GM21619 (cell line): ENCODE results near the gene ARGLU1.
A peak's percentile ranks its signal among the peaks of the same experiment; 100 is the strongest.
"Not testable (repeated sequence)": the region's sequence is repeated elsewhere in the genome, so short reads cannot be mapped to it uniquely, and the experiment has no call there.

ENCODE experiments used
- ATAC-seq: cut with Tn5 transposase; IDR thresholded peaks from one replicate; pipeline ENCODE4 v1.9.1; 2021; ENCODE audit not compliant: unreplicated experiment

The ARGLU1 gene, protein sequence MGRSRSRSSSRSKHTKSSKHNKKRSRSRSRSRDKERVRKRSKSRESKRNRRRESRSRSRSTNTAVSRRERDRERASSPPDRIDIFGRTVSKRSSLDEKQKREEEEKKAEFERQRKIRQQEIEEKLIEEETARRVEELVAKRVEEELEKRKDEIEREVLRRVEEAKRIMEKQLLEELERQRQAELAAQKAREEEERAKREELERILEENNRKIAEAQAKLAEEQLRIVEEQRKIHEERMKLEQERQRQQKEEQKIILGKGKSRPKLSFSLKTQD

DNA sequence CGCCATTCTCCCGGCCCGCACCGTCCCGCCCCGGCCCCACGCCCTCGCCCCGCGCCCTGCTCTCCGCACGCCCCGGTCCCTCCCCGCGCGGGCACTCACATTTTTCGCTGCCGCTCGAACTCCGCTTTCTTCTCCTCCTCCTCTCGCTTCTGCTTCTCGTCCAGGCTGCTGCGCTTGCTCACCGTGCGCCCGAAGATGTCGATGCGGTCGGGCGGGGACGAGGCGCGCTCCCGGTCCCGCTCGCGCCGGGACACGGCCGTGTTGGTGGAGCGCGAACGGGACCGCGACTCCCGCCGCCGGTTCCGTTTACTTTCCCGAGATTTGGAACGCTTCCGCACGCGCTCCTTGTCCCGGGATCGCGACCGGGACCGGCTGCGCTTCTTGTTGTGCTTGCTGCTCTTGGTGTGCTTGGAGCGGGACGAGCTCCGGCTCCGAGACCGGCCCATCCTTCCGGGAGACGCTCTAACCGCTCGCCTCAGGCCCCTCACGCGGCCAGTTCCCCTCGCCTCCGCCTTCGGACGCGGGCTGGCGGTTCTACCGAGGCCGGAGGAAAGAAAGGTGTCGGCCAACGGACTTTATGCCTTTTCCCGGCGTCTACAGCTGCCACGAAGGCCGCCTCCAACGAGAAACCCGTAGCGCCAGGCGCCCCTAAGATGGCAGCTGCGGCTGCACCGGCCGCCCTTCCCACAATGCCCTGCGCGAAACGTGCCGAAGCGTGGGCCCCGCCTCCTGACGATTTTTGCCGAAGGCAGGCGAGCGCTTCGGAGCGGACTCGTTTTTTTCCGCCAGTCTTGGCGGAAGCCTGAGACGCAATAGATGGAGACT is at the start of gene ARGLU1:
Gene ARGLU1 (minus strand): TSS at position 664 of the 825 bp plus-strand sequence. CDS start 218 bp downstream, at position 446.
- peak; percentile 77 for ATAC-seq

DNA sequence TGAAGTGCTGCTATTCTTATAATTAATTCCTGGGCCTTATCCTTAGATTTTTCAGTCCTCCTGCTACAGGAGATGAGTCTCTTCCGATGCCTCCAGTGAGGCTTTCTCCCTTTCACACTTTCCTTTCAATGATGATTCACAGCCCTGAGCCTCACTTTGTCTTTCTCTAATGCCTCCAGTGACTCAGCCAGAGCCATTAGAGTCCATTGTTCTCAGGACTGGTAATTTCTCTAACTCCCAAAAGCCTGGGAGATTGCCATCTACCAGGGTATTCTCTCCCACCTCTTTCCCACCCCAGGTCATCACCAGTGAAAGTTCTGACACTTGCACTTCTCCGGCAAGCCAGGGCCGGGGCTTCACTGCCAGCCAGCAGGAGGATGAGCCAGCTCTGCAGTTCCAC is 49.6 kb upstream of the ARGLU1 start:
- no peak for ATAC-seq

DNA sequence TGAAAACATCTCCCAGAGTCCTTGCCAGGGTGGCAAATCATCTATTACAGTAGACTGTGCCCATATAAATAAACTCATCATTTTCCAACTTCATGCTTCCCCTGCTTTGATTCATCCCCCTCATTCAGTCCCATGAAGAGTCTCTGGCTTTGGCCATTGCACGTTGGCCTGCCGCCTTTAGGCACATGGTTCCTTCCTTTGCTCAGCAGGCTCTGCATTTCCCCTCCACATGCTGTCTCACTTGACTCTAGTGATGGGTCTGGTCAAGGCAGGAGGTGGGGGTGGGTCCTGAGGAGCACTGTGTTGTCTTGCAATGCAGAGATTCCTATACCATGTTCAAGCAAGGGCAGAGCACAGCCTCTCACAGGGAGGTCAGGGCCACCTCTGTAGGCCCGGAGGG is 48.8 kb upstream of the ARGLU1 start:
- no peak for ATAC-seq

DNA sequence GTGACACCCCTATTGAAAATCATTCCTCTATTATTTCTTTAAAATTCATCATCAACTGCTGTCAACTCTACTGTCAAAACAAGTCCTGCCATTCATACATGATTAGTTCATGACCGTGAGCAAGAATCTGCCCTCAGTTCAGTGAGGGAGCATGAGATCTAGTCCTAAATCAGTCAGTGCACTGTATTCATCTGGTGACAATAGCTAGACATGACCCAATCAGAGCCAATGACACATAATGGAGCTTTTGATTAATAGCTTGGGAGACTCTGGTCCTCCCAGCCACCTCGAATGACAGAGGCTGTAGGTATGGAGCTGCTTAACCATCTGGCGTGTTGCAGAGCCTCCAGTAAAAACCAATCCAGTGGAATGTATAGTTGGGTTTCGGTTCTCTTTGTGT is 46.9 kb upstream of the ARGLU1 start:
- no peak for ATAC-seq

DNA sequence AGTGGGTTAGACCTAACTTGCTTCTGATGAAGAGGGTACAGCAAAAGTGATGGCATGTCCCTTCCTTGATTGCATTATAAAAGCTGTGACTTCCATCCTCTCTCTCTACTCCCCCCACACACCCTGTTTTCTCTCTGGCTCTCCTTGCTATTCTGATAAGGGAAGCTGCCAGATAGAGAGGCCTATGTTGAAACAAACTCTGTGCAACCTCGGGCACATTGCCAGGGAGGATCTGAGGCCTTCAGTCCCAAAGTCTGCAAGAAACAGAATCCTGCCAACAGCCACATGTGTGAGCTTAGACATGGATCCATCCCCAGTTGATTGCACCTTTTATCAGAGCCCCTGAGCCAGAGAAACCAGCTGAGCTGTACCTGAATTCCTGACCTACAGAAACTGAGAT is 44.8 kb upstream of the ARGLU1 start:
- ATAC-seq, result no peak

DNA sequence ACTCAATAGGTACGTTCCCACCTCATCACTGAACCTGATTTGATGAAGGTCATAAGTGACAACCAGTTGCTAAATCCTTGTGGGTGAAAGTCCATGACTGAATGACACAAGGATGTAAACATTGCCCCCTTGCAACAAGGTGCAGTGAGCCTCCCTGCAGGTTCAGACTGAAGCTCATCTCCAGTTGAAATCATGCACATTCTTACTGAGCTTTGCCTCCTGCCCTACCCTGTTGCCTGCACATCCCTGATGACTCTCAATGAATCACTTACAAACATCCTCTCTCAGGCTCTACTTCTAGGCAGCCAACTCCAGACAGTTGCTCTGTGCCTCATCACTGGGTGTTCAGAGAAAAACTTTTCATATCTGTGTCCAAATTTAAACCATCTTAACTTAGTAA is 42.5 kb upstream of the ARGLU1 start:
- ATAC-seq, result no peak

DNA sequence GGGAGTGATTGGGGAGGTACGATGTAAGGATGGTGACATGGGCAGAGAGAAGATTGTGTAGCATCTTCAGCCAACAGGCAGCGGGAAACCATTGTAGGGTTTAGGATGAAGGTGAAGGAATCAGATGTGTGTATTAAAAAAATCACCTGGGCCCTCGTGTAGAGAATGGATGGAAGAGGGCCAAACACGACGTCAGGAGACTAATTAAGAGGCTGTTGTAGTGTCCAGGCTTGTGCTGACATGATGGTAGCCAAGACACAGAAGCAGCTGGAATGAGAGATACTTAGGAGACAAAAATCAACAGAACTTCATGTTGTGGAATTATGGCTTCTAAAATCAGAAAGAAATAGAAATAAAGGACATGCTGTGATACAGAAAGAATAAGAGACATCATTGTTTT is 41.2 kb upstream of the ARGLU1 start:
- ATAC-seq, result no peak

DNA sequence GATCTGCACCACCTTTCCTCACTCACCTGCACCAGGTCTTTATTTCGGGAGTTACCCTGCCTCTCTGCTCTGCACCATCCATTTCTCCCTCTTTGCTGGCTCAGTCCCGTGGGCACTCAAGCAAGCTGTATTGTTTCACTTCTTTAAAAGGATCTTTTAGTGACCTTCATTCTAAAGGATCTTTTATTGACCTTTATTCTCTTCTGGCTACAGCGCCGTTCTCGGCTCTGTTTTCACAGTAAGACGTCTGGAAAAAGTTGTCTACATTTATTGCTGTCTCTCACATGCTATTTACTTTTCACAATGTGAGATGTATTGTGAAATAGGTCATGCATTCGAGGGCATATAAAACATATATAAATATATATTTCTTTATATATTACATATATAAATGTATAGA is 35.6 kb upstream of the ARGLU1 start:
- ATAC-seq, result no peak

DNA sequence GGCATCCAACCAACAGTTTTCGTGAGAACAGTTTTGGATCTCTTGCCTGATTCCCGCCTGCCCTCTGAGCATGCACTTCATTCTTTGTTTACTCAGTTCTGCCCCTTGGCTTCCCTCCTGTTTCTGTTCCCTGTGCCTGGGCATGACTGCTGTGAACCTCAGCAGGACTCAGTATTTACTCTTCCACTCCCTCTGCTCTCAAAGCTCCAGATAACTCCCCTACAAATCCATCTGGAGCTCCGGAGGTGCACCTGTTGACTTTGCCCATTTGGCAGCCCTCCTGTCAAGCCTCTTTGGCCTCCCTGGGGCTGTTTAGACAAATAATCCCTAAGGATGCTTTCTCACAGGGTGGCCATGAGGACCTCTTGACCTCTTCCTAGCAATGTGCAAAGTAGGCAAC is 34.2 kb upstream of the ARGLU1 start:
- ATAC-seq, result no peak

DNA sequence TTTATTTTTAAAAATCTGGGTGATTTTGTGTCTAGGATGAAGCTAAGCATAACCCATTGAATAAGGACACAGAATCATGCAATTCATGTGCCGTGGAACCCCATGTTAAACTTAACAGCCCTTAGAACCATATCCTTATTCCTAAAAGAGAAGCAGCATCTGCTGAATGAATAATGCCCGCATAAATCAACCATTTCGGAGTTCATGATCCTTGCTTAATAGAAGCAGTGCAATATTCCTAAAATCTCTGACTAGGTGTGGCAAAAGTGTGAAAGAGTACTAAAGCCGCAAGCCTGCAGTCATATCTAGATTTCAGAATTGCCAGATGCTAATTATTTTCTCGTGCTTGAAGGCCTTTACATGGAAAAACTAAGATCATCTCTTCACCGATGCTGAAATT is 33.6 kb upstream of the ARGLU1 start:
- ATAC-seq, result no peak

DNA sequence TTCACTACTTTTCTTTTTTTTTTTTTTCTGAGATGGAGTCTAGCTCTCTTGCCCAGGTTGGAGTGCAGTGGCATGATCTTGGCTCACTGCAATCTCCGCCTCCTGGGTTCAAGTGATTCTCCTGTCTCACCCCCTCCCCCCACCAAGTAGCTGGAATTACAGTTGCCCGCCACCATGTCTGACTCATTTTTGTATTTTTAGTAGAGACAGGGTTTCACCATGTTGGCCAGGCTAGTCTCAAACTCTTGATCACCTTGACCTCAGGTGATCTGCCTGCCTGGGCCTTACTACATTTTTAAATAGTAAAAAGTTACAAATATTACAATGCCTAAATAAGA is 32.8 kb upstream of the ARGLU1 start:
- not testable (repeated sequence) for ATAC-seq

DNA sequence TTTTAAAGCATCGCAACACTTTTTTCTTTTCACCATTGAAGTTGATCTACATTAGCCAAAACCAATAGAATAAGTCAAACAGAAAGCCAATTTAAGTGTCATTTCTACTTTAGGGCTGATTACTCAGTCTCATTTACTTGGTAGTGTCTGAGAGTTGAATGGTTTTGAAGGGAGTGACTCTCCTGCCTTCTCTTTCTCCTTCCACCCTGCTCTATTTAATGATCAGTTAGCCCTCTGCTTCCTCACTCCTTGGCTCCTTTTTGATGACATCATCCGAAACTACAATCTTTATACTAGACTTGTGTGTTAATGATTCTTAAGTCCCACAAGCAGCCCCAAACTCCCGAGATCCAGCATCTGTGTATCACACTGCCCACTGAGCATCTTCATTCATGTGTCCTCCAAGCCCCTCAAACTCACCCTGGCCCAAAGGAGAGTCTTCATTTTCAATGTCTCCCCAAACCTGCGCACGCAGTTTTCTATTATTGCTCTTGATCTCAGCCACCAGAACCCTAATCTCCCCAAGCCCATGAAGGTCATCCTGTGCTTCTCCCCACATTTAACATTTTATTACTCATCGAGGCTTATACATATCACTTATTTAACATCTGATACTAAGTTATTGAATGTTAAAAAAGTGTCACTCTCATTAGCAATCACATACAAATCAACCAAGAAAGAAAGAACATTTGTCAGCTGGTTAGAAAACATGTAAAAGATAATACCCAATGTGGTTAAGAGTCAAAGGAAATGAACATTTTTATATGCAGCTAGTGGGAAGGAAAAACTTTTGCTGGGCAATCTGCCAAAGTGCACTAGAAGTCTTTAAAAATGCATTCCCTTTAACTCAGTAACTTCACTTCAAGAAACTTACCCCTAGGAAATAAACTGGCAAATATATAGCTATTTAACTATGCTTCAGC is 32.2 kb upstream of the ARGLU1 start:
- no peak for ATAC-seq

DNA sequence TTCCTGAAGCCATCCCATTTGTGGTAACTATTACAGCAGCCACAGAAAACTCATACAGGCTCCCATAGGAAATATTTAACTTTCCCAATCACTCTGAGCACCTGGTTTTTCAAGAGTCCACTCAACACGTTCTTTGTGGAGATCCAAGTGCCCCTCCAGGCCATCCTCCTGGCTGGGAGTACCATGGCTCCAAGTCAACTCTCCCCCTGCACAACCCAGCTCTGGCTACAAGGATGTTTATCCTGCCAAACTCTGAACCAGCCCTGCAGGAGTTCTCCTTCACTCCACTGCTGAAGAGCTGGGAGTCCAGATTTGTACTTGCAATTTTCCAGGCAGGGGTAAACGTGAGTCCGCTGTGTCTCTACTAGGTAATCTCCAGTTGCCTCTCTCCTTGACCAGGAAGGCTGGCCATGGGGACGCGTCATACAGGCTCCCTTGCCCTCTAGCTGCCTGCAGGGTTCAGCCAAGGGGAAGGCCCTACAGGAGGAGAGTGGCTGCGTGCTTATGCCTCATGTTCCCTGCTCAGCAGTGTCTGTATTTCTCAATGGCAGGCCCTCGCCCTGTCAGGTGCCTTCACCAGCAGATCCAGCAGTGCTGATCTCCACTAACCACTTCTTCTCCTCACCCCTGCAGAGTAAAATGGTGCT is 29.9 kb upstream of the ARGLU1 start:
- no peak for ATAC-seq

DNA sequence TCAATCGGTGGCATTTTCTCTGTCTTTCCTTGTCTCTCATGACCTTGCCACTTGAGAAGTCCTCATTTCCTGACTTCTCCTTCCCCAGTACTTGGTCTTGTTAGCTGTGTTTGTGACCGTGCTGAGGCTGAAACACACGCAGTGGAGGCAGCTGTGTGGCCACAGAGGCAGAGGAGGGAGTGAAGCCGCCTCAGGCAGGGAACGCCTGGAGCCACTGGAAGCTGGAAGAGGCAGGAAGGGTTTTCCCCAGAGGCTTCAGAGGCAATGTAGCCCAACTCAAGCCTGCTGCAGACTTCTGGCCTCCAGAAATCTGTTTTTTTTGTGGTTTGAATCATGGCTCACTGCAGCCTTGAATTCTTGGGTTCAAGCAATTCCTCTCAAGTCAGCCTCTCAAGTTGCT is 29.2 kb upstream of the ARGLU1 start:
- no peak for ATAC-seq

DNA sequence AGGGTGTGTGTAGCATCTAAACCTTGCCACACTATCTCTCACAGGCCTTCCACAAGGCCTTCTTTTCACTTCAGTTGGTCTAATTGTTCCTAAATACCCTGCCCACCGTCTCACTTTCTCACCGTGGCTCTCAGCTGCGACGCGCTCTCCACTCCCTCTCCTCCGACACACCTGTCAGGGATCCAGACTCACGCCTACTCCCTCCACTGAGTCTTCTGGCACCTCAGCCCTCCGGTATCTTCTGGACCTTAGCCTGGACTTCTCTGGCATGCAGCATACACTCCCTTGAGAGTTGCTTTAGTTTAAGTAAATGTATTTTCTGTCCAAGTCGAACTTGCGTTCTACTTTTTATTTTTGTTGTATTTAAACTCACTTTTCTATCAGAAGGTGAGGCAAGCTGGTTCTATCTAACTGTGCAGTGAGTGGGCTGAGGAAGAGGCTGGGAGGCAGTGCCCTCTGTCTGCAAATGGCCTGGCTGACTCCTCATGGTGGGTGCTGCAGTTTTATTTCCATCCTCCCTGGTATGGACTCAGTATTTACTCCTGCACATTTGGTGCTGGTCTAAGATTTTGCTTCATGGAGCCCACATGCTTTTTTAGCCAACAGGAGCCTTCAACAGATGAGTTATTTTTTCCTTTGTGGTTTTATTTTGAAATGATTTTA is 28.5 kb upstream of the ARGLU1 start:
- no peak for ATAC-seq

DNA sequence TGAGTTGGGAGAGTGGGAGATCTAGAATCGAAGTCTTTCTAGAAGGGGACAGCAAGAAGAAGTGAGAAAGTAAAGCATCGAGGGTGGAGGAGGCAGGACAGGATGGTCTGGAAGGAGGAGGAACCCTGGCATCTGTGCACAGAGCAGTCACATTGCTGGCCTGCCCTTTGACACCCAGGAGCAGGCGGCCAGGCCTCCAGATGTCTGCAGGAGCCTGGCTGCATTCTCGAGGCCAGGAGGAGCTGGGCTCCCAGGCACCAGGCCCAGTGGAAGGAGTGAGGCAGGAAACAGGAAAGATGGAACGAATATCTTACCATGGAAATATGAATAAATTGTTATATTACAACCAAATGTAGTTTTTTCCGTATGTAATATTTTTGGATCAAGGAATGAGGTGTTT is 27.7 kb upstream of the ARGLU1 start:
- no peak for ATAC-seq

DNA sequence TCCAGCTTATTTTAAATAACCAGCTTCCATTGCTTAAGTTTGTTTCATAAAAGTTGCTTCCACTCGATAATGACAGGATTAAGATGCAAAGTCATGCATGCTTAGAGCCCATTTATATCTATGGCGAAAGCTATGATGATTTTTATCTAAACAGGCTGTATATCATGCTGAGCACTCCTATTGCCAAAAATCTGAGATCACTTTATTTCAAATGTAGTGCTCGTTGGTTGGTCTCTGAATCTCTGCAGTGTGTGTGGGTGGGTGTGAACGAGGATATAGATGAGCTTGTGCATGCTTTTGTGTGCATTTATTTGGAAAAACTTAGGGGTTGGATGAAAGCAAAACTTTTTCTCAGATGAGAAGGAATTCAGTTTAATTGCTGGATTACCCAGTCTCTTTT is 27.0 kb upstream of the ARGLU1 start:
- no peak for ATAC-seq

DNA sequence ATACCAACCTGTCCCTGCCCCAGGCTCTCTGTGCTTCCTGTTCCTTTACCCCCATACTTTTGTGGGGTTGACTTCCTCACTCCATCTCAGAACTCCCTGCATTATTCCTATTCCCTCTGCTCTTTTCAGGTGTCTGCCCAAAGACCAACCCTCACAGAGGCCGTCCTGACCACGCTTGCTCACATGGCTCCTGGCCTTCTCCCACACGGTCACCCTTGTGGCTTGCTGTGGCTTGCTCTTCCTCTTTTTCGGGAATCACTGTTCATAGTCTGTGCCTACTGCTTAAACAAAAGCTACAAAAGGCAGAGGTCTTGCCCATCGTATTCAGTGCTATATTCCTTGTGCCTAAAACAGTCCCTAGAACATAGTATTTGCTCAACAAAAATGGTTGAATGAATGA is 25.2 kb upstream of the ARGLU1 start:
- no peak for ATAC-seq

DNA sequence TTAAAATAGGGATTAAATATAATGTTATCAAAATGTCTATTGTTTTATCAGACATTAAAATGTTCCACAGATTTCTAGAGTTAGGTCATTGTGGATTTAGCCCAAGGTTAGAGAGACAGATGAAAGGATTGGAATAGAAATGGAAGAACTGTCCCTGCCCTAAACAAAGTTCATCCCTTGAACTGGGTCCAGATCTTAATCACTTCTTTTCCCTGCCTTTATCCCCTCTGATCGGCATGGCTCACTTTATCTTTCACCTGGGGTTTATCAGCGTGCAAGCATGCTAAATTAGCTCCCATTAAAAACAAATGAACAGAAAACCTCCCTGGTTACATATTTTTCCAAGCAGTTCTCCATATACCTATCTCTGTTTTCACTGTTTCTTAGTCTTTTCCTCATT is 23.4 kb upstream of the ARGLU1 start:
- no peak for ATAC-seq

DNA sequence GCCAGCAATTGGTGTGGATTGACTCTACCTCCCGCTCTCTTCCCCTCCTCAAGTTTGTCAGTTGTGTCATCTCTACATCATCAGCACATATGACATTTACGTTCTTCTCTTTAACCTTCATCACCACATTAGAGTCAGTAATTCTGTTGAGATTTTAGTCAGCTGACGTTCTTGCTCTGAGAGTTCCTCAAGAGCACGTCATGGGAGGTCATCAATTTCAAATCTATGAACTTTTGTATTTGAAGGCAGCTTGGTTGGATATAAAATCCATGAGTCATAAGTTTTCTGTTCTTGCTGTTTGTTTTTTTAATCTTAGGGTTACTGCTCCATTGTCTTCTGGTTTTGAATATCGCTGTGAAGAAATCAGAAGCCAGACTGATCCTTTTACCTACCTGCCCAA is 21.8 kb upstream of the ARGLU1 start:
- no peak for ATAC-seq

DNA sequence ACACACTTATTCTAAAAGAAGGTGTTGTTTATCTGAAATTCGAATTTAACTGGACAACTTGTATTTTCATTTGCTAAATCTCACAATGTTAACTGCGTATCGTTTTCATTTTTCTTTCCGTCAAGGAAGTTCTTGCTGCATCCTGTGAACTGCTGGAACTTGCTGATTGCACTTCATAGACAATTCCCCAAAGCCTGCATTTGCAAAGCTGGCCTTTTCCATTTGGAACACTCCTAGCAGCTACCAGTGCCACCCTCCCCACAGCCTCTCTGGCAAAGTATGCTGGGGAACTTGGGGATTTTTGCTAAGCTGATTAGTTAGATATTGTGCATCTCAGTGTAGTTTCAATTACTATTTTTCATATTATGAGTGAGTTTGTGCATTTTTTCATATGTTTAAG is 20.4 kb upstream of the ARGLU1 start:
- no peak for ATAC-seq
